ENCODE measurements around the gene ABCA6. TPM values are rescaled to one million over a fixed set of nuclear protein-coding genes. Genes with fewer than 3 reads are reported as not detected.

Gene ABCA6
- total and polyA plus RNA-seq, 3 donors from 2014 or later = 3.1 to 16.4 (median 13.8) TPM

DNA sequence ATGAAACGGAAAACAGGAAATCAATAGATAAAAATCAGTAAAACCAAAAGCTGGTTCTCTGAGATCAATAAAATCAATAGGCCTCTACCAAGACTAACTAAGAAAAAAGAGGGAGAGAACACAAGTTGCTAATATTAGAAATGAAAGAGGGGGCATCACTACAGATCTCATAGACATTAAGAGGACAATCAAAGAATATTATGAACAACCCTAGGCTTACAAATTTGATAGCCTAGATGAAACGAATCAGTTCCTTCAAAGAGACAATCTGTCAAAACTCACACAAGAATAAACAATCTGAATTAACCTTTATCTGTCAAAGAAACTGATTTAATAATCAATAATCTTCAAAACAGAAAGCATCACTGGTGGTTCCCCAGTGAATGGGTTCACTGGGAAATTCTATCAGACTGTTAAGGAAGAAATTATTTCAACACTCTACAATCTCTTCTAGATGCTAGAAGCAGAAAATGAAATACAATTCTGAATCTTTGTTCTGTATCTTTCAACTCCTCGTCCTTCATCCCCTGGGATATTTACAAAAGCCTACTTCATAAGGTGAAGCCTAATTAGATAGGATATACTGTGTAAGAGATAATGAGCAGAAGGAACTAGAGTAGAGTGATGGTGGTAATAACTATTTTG is 85.4 kb downstream of the ABCA6 start:
- Histone ChIP-seq H3K4me3 (no peak overlapping the region), H3K9me3 (no peaks in the 10 kb centered on the region), H3K27me3 (no peaks in the 10 kb centered on the region), H3K4me1 (peaks cover 18% of the 10 kb centered on the region), H3K36me3 (ENCODE audit: low read depth, missing control alignments) (no peaks in the 10 kb centered on the region), H3K27ac (no peak overlapping the region)
- no peak for DNase-seq
- intact Hi-C loops (cut with DNase I; ENCODE audit: low total_unique reads) = no loop called here
- 90 to 94% methylated on average over 3 of the region's 3 CpGs for WGBS, 2 donors
- TF ChIP-seq POLR2A (IDR thresholded peaks at IDR 0.05) = no peak
- TF ChIP-seq, protein P1, sequence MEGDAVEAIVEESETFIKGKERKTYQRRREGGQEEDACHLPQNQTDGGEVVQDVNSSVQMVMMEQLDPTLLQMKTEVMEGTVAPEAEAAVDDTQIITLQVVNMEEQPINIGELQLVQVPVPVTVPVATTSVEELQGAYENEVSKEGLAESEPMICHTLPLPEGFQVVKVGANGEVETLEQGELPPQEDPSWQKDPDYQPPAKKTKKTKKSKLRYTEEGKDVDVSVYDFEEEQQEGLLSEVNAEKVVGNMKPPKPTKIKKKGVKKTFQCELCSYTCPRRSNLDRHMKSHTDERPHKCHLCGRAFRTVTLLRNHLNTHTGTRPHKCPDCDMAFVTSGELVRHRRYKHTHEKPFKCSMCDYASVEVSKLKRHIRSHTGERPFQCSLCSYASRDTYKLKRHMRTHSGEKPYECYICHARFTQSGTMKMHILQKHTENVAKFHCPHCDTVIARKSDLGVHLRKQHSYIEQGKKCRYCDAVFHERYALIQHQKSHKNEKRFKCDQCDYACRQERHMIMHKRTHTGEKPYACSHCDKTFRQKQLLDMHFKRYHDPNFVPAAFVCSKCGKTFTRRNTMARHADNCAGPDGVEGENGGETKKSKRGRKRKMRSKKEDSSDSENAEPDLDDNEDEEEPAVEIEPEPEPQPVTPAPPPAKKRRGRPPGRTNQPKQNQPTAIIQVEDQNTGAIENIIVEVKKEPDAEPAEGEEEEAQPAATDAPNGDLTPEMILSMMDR (IDR thresholded peaks at IDR 0.05) = no peak

DNA sequence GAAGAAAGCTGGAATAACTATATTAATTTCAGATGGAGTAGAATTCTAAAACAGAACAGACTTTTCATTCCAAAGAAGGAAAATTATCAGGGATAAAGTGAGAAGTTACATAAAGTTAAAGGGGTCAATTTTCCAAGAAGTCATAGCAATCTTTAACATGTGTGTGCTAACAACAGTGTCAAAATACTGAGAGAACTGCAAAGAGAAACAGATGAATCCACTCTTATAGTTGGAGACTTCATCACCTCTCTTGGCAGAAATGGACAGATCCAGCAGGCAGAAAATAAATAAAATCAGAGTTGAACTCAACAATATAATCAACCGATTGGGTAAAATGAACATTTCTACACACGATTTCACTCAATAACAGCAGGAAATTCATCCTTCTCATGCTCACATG is 86.4 kb downstream of the ABCA6 start:
- no peak for DNase-seq
- H3K36me3 ChIP-seq (ENCODE audit: low read depth, missing control alignments) = no peaks in the 10 kb centered on the region
- H3K9me3 ChIP-seq = no peaks in the 10 kb centered on the region
- H3K4me1 ChIP-seq = peaks cover 22% of the 10 kb centered on the region
- intact Hi-C loops (cut with DNase I; ENCODE audit: low total_unique reads) = no loop called here
- no peak overlapping the region for H3K4me3 ChIP-seq
- 93 to 96% methylated on average over 2 of the region's 2 CpGs for WGBS, 2 donors
- no peak overlapping the region for H3K27ac ChIP-seq
- H3K27me3 ChIP-seq = no peaks in the 10 kb centered on the region
- TF ChIP-seq POLR2A (IDR thresholded peaks at IDR 0.05) = no peak
- TF ChIP-seq, protein P1 (IDR thresholded peaks at IDR 0.05) = no peak

DNA sequence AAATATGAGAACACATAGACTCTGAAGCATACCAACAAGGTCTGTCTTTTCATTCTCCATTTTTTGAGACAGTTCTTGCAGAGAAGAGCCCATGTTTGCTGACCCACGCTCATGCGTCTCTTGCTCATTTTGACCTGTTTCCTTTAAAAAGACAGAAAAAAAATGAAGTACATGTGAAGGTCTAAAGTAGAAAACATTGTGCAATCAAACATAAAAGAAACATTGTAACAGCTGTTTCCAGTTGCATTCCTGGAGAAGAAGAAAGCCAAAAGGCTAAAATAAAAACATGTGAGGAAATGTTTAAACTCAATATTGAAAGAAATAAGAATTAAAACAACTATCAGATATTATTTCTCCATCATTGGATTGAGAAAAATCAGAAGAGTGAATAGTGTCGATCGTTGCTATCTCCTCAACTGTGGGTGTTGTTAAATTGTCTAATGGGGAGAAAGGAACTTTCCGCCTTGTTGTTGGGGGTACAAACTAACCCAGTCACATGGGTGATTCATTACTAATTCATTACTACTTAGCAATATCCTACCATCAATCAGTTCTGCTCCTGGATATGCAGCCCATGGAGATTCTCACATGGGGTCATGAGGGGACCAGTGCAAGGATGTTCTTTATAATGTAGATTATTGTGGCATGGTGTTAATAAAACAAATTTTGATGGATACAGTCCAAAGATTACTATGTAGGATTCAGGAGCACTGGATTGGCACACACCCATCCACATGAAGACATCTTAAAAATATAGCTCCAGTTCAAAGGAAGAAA is 90.5 kb downstream of the ABCA6 start:
- intact Hi-C loops (cut with DNase I; ENCODE audit: low total_unique reads) = no loop called here
- Histone ChIP-seq H3K36me3 (ENCODE audit: low read depth, missing control alignments) (no peaks in the 10 kb centered on the region), H3K9me3 (no peaks in the 10 kb centered on the region), H3K27me3 (no peaks in the 10 kb centered on the region), H3K27ac (peak overlapping the region; percentile 47 to 56), H3K4me3 (no peak overlapping the region), H3K4me1 (peaks cover 43% of the 10 kb centered on the region)
- WGBS, 2 donors = 37 to 51% methylated on average over 5 of the region's 5 CpGs
- no peak for TF ChIP-seq POLR2A (IDR thresholded peaks at IDR 0.05)
- TF ChIP-seq, protein P1 (IDR thresholded peaks at IDR 0.05) = no peak
- DNase-seq = no peak

DNA sequence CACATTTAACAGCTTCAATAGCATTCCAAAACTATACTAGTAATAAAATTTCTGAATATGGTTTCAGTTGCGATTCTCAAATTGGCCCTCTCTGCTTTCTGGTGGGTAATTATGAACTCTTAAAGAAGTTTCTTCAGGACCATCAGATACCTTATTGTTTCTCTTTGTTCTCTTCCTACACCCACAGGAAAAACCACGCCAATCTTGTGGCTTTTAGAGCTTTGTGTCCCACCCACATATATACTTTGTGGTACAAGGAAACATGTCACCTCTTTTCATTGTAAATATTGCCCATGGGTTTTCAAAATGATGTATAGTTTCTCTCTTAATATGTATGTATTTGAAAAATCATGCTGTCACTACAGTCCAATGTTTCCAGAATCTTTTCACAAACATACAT is 93.1 kb downstream of the ABCA6 start:
- H3K27me3 ChIP-seq = no peaks in the 10 kb centered on the region
- 70 to 78% methylated on average over 2 of the region's 2 CpGs for WGBS, 2 donors
- TF ChIP-seq, protein P1 (IDR thresholded peaks at IDR 0.05) = no peak
- no peak for TF ChIP-seq POLR2A (IDR thresholded peaks at IDR 0.05)
- no peaks in the 10 kb centered on the region for H3K9me3 ChIP-seq
- no peak overlapping the region for H3K4me3 ChIP-seq
- intact Hi-C loops (cut with DNase I; ENCODE audit: low total_unique reads) = no loop called here
- no peak for DNase-seq
- no peaks in the 10 kb centered on the region for H3K36me3 ChIP-seq (ENCODE audit: low read depth, missing control alignments)
- peaks cover 49% of the 10 kb centered on the region for H3K4me1 ChIP-seq
- H3K27ac ChIP-seq = peak overlapping the region; percentile 75

Measured in testis (tissue), 3 donors.